ENCODE results near the gene RNF182.

The RNF182 gene

GRCh38 chr6:13910443-13910842, 14.3 kb upstream of the RNF182 start:
- Histone ChIP-seq H3K4me1 (ENCODE audit: insufficient read depth, insufficient read length) (no peaks in the 10 kb centered on the region), H3K27me3 (ENCODE audit: insufficient read depth, insufficient read length) (peaks cover 5% of the 10 kb centered on the region), H3K36me3 (ENCODE audit: insufficient read depth, insufficient read length, low read length) (no peaks in the 10 kb centered on the region), H3K9me3 (ENCODE audit: insufficient read depth, low read length) (no peaks in the 10 kb centered on the region), H3K4me3 (ENCODE audit: insufficient read length, low read depth) (no peak overlapping the region), H3K9ac (ENCODE audit: insufficient read length, low read depth) (no peak overlapping the region)
- TF ChIP-seq ZNF274 (IDR thresholded peaks at IDR 0.05; ENCODE audit: low read depth, low read length) (no peak), YY1 (IDR thresholded peaks at IDR 0.05; ENCODE audit: insufficient read depth, insufficient read length) (no peak), SUZ12 (IDR thresholded peaks at IDR 0.05; ENCODE audit: extremely low read depth, insufficient read depth, insufficient read length) (no peak)
- DNase-seq (ENCODE audit: low read depth, low spot score) = no peak

DNA sequence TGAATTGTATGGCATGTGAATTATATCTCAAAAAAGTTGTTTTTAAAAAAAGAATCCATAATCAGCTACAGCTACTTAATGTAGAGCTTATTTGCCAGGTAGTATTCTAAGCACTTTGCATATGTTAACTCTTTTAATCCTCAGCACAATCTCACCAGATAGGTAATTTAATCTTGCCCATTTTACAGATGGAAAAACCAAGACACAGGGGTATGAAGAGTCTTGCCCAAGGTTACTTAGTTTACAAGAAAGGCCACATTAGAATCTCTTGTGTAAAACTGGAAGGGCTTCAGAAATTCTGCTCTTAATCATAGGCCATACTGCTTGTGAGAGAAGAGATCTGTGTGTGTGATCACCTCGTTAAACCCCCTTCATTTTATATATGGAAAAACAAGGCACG, 13.4 kb upstream of the RNF182 start:
- H3K27me3 ChIP-seq (ENCODE audit: insufficient read depth, insufficient read length) = peaks cover 5% of the 10 kb centered on the region
- DNase-seq (ENCODE audit: low read depth, low spot score) = no peak
- no peak overlapping the region for H3K4me3 ChIP-seq (ENCODE audit: insufficient read length, low read depth)

DNA sequence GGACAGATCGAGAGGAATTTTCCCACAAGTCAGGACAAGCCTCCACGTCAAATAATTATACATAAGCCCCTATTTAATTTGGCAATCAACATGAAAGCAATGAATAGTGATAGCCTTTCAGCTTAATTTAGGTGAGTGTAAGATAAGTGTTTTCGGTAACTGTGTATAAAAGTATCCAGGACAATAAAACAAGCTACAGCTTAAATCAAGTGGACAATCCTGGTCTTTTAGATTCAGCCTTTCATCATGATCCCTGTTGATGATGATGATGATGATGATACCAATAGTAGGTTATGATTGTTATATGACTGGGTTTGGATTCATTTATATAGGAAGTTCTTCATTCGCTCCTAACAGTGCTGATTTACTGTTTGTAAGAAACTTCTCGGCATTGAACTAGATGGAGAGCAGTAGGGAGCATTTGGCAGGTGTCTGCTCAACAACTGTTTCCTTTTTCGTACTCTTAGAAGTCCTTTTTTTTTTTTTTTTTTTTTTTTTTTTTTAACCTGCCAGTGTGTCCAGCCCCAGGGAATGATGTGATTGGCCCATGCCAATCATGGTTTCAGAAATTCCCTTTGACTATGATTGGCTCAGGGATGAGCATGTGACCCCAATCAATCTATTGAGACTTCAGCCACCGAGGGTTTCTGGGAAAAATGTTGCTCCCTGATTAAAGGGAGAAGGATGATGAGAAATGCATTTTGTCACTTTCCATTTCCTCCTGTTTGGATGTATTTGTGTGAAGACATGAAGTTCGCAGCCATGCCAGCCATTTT, 11.3 kb upstream of the RNF182 start:
- Histone ChIP-seq H3K9me3 (ENCODE audit: insufficient read depth, low read length) (no peaks in the 10 kb centered on the region), H3K27me3 (ENCODE audit: insufficient read depth, insufficient read length) (no peaks in the 10 kb centered on the region), H3K36me3 (ENCODE audit: insufficient read depth, insufficient read length, low read length) (no peaks in the 10 kb centered on the region), H3K4me1 (ENCODE audit: insufficient read depth, insufficient read length) (no peaks in the 10 kb centered on the region), H3K9ac (ENCODE audit: insufficient read length, low read depth) (no peak overlapping the region), H3K4me3 (ENCODE audit: insufficient read length, low read depth) (no peak overlapping the region)
- TF ChIP-seq ZNF274 (IDR thresholded peaks at IDR 0.05; ENCODE audit: low read depth, low read length) (no peak), YY1 (IDR thresholded peaks at IDR 0.05; ENCODE audit: insufficient read depth, insufficient read length) (no peak), SUZ12 (IDR thresholded peaks at IDR 0.05; ENCODE audit: extremely low read depth, insufficient read depth, insufficient read length) (no peak)
- no peak for DNase-seq (ENCODE audit: low read depth, low spot score)

More for the DNA sequence above, 13.4 kb upstream of the RNF182 start:
- TF ChIP-seq YY1 (IDR thresholded peaks at IDR 0.05; ENCODE audit: insufficient read depth, insufficient read length) (no peak), SUZ12 (IDR thresholded peaks at IDR 0.05; ENCODE audit: extremely low read depth, insufficient read depth, insufficient read length) (no peak), ZNF274 (IDR thresholded peaks at IDR 0.05; ENCODE audit: low read depth, low read length) (no peak)
- Histone ChIP-seq H3K4me1 (ENCODE audit: insufficient read depth, insufficient read length) (no peaks in the 10 kb centered on the region), H3K36me3 (ENCODE audit: insufficient read depth, insufficient read length, low read length) (no peaks in the 10 kb centered on the region), H3K9me3 (ENCODE audit: insufficient read depth, low read length) (no peaks in the 10 kb centered on the region), H3K9ac (ENCODE audit: insufficient read length, low read depth) (no peak overlapping the region)

GRCh38 chr6:13914351-13914750, 10.4 kb upstream of the RNF182 start:
- Histone ChIP-seq H3K9me3 (ENCODE audit: insufficient read depth, low read length) (no peaks in the 10 kb centered on the region), H3K36me3 (ENCODE audit: insufficient read depth, insufficient read length, low read length) (no peaks in the 10 kb centered on the region), H3K9ac (ENCODE audit: insufficient read length, low read depth) (no peak overlapping the region), H3K4me1 (ENCODE audit: insufficient read depth, insufficient read length) (no peaks in the 10 kb centered on the region), H3K27me3 (ENCODE audit: insufficient read depth, insufficient read length) (no peaks in the 10 kb centered on the region), H3K4me3 (ENCODE audit: insufficient read length, low read depth) (no peak overlapping the region)
- no peak for DNase-seq (ENCODE audit: low read depth, low spot score)
- no peak for TF ChIP-seq ZNF274 (IDR thresholded peaks at IDR 0.05; ENCODE audit: low read depth, low read length)

DNA sequence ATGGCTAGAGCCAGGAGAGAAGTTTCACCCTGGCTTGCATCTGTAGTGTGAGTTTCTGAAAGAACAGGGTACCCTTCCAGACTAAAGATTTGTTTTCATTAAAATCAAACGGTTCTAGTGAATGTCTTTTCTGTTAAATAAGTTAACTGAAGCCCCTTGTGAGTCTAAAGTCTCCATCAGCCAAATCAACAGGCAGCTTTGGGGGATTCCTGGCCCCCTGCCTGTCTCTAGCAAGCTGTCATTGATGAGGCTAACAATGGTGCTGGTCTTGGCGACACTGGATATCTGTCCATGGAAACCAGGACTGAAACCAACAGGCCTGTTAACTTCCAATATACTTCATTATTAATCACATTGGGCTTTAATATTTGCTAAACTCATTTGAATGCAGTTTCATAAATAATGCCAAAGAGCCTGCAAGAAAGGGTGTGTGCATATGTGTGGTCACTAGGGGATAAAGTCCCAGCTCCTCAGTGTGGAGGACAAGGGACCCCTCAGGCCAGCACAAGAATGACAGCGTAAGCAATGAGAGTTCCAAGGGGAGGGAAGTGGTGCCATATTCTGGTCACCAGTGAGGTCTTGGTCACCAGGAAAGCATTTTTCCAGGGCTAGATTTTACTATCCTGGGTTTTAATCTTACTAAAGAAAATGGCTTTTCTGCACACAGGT, 9.1 kb upstream of the RNF182 start:
- Histone ChIP-seq H3K9me3 (ENCODE audit: insufficient read depth, low read length) (no peaks in the 10 kb centered on the region), H3K4me1 (ENCODE audit: insufficient read depth, insufficient read length) (no peaks in the 10 kb centered on the region), H3K4me3 (ENCODE audit: insufficient read length, low read depth) (no peak overlapping the region), H3K9ac (ENCODE audit: insufficient read length, low read depth) (no peak overlapping the region), H3K27me3 (ENCODE audit: insufficient read depth, insufficient read length) (no peaks in the 10 kb centered on the region), H3K36me3 (ENCODE audit: insufficient read depth, insufficient read length, low read length) (no peaks in the 10 kb centered on the region)
- TF ChIP-seq ZNF274 (IDR thresholded peaks at IDR 0.05; ENCODE audit: low read depth, low read length) (no peak), YY1 (IDR thresholded peaks at IDR 0.05; ENCODE audit: insufficient read depth, insufficient read length) (no peak), SUZ12 (IDR thresholded peaks at IDR 0.05; ENCODE audit: extremely low read depth, insufficient read depth, insufficient read length) (no peak)
- DNase-seq (ENCODE audit: low read depth, low spot score) = no peak

GRCh38 chr6:13916230-13916944, 8.4 kb upstream of the RNF182 start:
- TF ChIP-seq SUZ12 (IDR thresholded peaks at IDR 0.05; ENCODE audit: extremely low read depth, insufficient read depth, insufficient read length) (no peak), ZNF274 (IDR thresholded peaks at IDR 0.05; ENCODE audit: low read depth, low read length) (no peak), YY1 (IDR thresholded peaks at IDR 0.05; ENCODE audit: insufficient read depth, insufficient read length) (no peak)
- no peaks in the 10 kb centered on the region for H3K4me1 ChIP-seq (ENCODE audit: insufficient read depth, insufficient read length)
- no peak overlapping the region for H3K9ac ChIP-seq (ENCODE audit: insufficient read length, low read depth)
- H3K27me3 ChIP-seq (ENCODE audit: insufficient read depth, insufficient read length) = no peaks in the 10 kb centered on the region
- no peaks in the 10 kb centered on the region for H3K9me3 ChIP-seq (ENCODE audit: insufficient read depth, low read length)
- no peak overlapping the region for H3K4me3 ChIP-seq (ENCODE audit: insufficient read length, low read depth)
- DNase-seq (ENCODE audit: low read depth, low spot score) = no peak
- H3K36me3 ChIP-seq (ENCODE audit: insufficient read depth, insufficient read length, low read length) = no peaks in the 10 kb centered on the region

- no peaks in the 10 kb centered on the region for H3K36me3 ChIP-seq (ENCODE audit: insufficient read depth, insufficient read length, low read length)
- TF ChIP-seq SUZ12 (IDR thresholded peaks at IDR 0.05; ENCODE audit: extremely low read depth, insufficient read depth, insufficient read length) (no peak), ZNF274 (IDR thresholded peaks at IDR 0.05; ENCODE audit: low read depth, low read length) (no peak), YY1 (IDR thresholded peaks at IDR 0.05; ENCODE audit: insufficient read depth, insufficient read length) (no peak)
- DNase-seq (ENCODE audit: low read depth, low spot score) = no peak
- no peak overlapping the region for H3K9ac ChIP-seq (ENCODE audit: insufficient read length, low read depth)
- no peaks in the 10 kb centered on the region for H3K27me3 ChIP-seq (ENCODE audit: insufficient read depth, insufficient read length)
- no peaks in the 10 kb centered on the region for H3K9me3 ChIP-seq (ENCODE audit: insufficient read depth, low read length)
- no peak overlapping the region for H3K4me3 ChIP-seq (ENCODE audit: insufficient read length, low read depth)
- H3K4me1 ChIP-seq (ENCODE audit: insufficient read depth, insufficient read length) = no peaks in the 10 kb centered on the region
Measured at GRCh38 chr6:13917141-13917540, 7.6 kb upstream of the RNF182 start.

Data from NT2/D1 (cell line).